HG02973 (cell line): Measurements from ENCODE around the gene TPCN1.

Source experiments
- ATAC-seq: cut with Tn5 transposase; IDR thresholded peaks from one replicate; pipeline ENCODE4 v1.9.1; 2021; ENCODE audit warnings: moderate library complexity; ENCODE audit not compliant: unreplicated experiment

TPCN1 gene

DNA sequence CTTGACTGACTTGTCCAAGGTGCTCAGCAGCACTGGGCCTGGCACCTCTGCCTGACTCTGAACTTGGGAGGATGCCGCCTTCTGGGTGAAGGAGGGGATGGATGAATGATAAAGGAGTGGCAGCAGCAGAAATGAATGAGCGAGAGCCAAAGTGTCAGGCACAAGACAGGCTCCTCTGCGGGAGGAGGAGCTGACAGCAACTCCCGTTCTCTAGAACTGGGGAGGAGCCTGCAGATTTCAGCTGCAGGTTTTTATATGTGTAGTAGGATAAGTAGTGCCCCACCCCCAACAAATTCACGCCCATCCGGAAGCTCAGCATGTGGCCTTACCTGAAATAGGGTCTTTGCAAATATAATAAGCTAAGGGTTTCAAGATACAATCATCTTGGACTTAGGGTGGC is 80.5 kb downstream of the TPCN1 start:
- no peak for ATAC-seq

DNA sequence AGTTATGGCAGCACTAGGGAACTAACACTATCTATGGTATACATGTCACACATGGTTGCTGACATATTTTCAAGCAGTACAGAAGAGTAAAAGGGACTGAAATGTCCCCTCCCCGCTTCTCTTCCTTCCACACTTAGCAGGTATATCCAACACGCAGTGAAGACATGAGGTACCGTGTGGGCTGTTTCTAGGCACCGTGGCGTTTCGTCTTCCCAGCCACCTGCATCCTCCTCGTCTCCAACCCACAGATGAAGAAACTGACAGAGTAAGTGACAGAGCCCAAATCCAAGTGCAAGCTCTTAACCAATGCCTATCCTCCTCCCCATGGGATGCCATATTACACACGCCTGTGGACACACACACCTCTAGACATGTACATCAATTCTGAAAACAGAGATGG is 81.2 kb downstream of the TPCN1 start:
- no peak for ATAC-seq

DNA sequence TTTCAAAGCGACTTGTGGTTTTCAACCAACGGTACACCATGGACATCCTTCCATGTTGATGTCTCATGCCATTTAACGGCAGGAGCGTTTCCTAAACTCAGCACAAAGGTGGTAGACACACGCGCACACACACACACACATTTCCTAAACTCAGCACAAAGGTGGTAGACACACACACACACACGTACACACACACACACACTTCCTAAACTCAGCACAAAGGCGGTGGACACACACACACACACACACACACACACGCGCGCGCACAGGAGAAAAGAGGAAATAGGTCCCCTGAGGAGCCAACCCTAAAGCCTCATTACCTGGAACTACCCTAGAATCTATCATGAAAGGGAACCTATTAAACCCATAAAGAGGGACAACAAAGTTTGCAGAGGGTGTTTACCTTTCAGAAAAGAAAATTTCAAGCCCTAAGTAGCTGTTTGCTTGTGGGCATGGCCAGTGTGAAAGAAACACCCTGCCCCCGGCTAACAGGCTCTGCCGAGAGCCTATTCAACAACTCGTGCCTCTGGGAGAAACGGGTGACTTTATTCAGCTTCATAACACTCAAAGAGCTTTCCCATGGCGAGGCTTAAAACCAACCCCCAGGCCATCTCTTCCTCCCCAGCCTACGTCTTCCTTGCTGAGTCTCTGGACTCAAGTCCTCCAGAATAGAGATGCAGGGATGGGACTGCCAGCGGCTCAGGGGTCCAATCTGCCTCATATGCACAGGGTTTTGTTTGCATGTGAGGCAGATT is 81.8 kb downstream of the TPCN1 start:
- no peak for ATAC-seq

DNA sequence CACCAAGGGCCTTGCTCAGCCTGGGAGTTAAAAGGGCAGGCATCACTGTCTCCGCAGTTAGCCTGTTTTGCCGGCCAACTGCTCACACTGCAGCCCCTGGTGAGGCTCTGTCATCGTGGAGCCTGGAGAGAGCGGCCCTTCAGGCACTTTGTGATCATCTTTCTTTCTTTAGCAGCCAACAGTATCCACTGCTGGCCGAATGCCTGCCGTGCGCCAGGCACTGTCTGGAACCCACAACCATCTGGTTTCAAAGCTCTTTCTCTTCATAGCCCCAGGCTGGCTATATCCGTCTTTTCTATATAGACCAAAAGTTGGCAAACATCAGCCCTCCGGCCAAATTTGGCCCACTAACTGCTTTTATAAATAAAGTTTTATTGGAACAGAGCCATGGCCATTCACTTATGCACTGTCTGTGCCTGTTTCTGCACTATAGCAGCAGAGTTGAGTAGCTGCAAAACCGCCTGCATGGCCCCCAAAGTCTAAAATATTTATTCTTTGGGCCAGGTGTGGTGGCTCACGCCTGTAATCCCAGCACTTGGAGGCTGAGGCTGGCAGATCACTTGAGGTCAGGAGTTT is 84.1 kb downstream of the TPCN1 start:
- no peak for ATAC-seq

DNA sequence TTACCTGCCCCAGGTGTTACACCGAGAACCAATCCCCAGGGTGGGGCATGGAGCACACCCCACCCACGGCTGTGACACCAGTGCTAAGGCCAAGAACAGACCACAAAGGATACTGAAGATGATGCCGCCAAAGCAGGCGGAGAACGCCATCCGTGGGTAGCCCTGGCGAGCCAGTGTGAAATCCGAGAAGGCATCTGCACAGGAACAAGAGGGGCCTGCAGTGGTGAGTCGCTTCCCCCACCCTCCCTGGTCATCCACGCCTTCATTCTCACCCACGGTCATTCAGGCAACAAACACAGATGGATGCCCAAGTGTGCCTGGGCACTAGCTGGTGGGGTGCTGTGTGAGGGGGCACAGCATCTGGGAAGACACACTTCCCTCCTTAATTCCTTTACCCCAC is 85.1 kb downstream of the TPCN1 start:
- ATAC-seq = no peak

DNA sequence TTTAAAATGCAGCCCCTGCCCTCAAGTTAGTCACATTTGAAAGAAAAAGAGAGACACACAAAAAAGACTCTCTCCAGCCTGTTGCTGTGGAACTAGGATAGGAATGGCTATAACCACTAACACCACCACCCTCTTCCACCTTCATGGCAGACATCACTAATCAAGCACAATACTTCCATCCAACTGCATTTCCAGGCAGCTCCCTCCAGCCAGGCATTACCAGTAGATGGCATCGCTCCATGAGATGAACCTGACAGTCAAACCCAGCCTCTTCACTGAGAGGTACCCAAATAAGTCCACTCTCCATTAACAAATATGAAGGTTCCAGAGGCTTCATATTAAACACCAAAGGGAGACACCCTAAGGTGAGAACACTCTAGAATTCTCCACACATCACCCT is 89.2 kb downstream of the TPCN1 start:
- no peak for ATAC-seq

DNA sequence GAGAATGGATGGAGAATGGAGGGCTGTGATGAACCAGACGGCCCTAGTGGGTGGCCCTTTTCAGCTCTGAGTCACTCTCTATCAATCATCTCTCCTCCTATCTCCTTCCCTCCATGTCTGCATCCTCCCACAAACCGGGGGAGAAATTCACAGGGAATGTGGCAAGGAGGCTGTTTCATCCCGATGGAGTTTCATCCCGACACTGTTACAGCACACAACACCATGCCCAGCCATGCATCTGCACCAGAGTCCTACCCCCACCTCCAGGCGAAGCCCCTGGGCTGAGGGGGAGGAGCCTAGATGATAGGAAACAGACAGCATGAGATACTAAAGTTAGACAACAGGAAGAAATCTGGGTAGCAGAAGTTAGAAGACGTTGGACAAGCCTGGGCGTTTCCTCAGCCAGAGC is 92.9 kb downstream of the TPCN1 start:
- ATAC-seq = no peak

DNA sequence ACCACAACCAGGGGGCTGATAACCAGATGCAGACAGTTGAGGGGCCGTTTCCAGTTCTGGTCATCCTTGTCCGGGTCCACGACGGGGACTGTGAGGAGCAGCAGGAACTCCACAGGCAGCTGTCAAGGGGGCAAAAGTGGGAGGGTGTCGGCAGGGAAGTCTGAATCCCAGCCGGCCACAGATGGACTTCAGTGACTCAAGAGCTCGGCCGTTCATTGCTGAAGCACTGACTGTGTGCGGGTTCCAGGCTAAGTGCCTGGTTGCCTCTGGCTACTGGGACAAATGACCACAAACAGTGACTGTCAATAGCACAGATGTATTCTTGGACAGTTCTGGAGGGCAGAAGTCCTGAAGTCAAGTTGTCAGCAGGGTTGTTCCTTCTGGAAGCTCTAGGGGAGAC is 94.1 kb downstream of the TPCN1 start:
- no peak for ATAC-seq

DNA sequence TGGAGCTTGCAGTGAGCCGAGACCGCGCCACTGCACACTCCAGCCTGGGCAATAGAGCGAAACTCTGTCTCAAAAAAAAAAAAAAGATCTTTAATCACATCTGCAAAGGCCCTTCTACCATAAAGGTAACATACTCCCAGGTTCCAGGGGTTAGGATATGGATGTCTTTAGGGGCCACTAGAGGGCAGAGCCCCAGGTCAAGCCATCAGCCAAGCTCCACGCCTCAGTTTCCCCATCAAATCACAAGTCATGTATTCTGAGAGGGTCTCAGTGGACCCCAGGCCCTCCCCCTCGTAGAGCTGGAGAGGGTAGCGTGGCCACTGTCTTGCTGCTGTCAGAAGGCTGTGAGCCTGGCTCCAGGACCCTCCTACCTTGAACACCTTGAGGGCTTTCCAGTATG is 94.9 kb downstream of the TPCN1 start:
- ATAC-seq = no peak

DNA sequence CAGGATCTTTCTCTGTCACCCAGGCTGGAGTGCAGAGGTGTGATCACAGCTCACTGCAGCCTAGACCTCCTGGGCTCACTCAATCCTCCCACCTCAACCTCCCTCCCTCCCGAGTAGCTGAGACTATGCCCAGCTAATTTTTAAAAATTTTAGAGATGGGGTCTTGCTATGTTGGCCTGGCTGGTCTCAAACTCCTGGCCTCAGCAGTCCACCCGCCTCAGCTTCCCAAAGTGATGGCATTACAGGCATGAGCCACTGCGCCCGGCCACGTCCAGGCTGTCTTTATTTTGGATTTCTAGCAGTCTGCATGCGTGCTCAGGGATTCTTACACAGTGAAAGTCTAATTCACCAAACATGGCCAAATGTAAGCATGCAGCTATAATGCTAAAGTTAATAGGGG is 95.9 kb downstream of the TPCN1 start:
- ATAC-seq = no peak

DNA sequence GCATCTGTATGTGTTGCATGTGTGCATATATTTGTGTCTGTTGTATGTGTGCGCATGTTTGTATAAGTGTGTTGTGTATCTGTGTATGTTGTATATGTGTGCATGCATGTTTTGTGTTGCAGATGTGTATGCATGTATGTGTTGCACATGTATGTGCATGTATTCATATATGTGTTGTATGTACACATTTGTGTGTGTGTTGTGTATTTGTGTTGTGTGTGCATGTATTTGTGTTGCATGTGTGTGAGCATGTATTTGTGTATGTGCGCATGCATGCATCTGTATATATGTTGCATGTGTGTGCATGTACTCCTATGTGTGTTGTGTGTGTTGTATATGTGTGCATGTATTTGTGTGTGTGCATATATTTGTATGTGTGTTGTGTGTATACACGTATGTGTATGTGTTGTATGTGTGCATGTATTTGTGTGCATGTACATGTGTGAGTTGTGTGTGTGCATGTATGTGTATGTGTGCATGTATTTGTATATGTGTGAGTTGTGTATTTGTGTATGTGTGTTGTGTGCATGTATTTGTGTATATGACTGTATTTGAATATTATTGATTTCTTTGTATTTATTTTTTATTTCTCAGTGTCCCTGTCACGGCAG is 96.9 kb downstream of the TPCN1 start:
- ATAC-seq = no peak

DNA sequence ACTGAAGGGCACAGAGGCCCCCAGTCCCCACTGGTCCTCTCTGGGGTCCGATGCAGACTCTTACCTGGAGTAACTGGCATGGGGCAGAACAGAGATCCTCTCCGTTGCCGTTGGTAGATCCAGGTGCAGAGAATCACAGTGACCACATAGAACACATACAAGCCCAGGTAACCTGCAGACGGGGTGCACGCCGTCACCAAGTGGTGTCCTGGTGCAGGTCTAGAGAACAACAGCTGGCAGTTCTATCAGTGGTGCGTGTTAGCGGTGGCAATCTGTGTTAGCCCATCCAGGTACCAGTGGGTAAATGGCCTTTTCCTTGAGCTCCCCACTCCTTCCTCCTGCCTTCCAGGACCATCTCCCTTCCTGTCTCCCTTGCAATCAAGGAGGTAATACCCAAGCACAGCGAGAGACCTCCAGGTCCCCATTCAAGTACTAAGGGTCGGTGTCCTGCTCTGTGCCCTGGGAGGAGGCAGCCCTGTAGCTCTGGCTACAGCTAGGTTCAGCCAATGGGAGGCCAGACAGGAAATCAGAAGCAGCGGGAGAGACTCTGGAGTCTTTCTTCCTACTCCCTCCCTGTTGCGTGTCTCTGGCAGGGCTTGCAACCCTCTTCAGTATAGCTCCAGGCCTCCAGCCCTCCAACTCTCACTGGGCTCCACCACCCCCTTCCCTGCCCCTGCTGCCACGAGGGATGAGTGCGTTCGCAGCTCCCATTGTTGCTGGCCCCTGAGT is 97.8 kb downstream of the TPCN1 start:
- ATAC-seq = no peak

DNA sequence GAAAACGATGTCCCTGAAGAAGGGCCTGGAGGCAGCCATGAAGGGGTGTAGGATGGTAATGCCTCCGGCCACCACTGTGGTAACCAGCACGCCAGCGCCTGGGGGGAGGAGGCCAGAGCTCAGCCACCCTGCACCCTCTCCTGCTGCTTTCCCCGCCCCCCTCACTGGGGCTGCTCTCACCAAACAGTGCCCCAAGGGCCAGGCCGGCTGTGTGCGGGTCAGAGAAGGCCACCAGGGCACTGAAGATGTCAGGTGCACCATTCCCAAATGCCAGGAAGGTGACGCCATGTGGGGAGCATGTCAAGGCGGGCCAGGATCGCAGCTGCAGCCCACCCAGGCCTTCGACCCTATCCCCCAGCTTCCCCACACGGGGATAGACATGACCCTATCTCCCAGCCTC is 99.1 kb downstream of the TPCN1 start:
- no peak for ATAC-seq

DNA sequence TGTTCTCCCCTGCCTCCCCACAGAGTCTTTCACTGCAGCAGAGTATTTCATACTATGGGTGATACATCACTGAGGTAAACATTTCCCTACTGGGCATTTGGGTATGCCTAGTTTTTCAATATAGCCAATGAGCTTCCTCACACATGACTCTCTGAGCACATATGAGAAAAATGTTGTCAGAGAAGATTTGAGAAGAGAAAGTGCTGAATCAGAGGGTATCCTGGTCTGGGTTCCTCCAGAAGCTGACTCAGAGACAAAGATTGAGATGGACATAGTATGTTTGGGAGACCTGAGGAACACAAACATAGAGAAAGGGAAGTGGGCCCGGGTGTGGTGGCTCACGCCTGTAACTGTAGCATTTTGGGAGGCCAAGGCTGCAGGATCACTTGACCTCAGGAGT is 101.1 kb downstream of the TPCN1 start:
- ATAC-seq = no peak

DNA sequence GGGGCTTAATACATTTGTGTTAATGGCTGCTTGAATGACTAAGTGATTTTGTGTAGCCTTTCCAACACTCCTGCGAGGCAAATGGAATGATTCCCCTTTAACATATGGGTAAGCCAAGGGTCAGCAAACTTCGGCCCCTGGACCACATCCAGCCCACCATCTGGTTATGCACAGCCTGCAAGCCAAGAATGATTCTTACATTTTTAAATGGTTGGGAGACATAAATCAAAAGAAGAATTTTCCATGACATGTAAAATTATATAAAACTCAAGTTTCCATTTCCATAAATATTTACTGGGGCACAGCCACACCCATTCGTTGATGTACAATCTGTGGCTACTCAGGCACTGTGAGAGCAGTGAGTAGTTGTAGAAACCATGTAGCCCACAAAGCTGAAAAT is 104.7 kb downstream of the TPCN1 start:
- no peak for ATAC-seq

DNA sequence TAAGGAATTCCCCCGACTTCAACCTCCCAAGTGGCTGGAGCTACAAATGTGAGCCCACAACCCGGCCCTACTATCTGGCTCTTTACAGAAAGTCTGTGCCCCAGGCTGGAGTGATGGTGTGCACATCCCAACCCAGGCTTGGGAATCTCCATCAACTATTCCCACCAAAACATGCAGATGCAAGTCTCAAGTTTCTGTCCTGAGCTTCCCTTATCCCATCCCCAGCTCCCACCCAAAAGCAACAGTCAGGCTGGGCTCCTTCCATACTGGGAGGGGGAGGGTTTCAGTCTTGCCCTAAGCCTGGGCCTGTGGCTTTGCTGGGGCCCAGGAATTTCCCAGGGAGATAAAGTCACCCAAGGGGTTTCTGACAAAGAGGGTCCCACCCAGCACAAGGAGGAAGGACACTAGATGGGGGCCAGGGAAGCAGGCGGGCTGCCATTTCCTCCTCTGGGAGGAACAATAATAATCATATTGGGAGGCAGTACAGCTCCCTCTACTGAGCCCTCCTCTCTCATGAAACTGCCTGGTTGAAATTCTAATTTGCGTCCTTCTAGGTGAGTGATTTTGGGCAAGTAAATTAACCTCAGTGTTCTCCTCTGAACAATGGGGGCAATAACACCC is 105.6 kb downstream of the TPCN1 start:
- no peak for ATAC-seq

DNA sequence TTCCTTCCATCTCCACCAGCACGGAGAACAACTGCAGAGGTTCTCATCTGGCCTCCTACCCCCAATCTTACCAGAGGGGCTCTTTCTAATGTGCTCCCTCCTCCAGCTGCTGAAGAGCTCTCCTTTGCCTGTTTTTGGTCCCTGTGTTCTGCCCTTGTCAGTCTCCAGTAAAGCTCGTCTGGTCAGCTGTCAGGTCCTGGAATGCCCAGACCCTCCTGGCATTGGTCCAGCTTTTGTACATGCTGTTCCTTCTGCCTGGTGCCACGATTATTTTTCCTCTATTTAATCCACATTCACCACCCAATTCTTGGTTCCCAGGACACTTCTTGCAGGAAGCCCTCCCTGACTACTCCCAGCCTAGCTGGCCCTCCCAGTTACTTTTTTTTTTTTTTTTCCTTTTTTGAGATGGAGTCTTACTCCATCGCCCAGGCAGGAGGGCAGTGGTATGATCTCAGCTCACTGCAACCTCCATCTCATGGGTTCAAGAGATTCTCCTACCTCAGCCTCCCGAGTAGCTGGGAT is 107.2 kb downstream of the TPCN1 start:
- ATAC-seq = no peak

DNA sequence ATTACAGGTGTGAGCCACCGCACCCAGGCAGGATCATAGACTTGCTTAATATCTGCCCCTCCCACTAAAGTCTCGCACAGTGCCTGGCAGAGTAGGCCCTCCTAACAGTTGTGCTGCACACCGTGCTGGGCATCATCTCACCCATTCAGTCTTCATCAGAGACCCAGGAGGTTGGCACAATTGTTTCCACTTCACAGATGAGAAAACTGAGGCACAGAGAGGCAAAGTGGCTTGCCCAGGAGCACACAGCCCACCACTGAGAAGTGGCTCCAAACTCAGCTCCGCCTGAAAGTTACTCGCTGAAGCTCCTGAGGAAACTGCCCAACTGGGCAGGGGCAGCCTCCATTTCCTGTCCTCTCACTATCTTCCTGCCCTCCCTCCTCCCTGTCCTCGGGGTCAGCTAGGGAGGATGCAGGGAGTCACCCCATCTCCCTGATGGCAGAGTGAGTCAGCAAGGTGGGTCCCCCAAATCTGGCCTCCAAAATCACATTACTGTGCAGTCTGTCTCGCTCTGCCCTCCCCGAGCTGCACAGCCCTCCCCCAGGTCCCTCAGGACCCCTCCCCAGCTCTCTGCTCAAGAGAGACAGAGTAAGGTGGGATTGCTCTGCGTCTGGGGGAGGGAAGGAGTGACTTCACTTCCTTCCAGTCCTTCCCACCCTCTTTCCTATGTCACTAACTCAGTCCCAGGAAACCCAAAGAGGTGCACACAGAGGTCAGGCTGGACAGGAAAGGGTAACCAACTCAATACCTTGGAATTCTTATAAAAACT is 107.9 kb downstream of the TPCN1 start:
- ATAC-seq = no peak

DNA sequence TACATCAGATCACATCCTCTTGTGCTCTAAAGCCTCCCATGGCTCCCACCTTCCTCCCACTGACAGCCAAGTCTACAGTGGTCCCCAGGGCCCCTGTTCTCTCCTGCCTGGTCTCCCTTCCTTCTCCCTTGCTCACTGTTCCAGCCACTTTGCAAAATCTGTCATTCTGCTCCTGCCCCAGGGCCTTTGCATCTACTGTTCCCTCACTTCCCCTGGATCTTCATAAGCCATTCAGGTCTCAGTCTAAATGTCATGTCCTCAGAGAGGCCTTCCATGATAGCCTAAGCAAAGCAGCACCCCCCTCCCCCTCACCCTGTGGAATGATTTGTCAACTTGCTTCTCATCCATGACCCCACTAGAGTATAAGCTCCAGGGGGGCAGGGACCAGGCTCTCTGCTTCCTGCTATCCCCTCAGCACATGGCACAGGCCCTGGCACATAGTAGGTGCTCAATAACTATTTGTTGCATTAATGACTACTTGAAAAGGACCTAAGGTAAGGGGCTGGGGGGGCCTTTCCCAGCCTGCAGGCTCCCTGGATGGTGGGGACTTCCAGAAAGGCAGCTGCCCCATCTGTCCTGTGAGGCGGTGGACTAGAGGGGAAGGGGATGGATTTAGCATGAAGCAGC is 108.6 kb downstream of the TPCN1 start:
- no peak for ATAC-seq

DNA sequence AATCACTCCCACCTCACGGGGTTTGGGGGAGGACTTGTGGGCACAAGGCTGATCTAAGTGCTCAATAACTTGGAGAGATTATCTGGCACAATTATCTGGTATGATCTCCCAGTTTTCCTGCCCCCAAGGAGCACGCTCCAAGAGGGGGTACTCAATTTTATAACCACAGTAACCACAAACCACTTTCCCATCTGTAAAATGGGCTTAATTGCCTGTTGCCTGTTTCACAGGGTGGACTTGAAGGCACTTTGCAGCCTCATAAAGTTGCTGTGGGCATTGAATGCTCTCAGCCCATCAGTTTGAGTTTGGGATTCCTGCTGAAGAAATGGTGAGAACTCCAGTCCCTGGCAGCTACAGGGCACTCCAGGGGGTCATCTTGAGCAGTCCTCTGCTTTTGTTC is 109.2 kb downstream of the TPCN1 start:
- no peak for ATAC-seq
